ENCODE measurements around the gene DNAJC22.

DNA sequence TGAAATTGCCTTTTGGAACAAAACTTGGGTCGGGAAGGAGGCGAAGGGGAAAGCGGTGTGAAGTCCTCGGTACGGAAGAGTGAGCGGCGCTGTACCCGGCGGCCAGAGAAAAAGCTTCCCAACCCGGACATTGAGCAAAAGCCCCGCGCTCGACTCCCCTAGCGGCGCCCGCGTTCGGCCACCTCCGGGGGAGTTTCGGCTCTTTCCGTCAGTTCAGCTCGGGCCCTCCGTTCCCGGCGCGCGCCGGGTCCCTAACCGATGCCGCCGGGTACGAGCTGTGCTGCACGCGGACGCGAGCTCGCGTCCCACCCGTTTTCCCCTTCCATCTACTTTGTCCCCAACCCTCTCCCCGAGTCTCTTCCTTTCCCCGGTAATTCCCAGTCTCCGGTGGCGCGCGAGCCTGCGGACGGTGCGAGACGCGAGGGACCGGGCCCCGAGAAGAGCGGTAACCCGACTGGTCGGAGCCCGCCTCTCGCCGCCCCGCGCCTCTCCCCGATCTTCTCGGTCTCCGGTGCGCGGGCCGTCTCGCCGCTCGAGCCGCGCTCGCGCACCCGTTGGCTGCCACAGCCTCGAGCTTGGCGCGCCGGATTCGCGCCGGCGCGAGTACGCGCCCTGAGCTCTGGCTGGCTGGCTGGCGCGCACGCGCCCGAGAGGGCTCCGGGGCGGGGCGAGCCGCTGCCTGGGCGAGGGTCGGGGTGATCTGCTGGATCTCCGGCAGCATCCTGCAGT lies 20.1 kb downstream of the DNAJC22 start:
- TF ChIP-seq, protein P1, sequence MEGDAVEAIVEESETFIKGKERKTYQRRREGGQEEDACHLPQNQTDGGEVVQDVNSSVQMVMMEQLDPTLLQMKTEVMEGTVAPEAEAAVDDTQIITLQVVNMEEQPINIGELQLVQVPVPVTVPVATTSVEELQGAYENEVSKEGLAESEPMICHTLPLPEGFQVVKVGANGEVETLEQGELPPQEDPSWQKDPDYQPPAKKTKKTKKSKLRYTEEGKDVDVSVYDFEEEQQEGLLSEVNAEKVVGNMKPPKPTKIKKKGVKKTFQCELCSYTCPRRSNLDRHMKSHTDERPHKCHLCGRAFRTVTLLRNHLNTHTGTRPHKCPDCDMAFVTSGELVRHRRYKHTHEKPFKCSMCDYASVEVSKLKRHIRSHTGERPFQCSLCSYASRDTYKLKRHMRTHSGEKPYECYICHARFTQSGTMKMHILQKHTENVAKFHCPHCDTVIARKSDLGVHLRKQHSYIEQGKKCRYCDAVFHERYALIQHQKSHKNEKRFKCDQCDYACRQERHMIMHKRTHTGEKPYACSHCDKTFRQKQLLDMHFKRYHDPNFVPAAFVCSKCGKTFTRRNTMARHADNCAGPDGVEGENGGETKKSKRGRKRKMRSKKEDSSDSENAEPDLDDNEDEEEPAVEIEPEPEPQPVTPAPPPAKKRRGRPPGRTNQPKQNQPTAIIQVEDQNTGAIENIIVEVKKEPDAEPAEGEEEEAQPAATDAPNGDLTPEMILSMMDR (conservative IDR thresholded peaks at IDR 0.05 in 1 of 2, IDR thresholded peaks at IDR 0.05 in 1 of 2; ENCODE audit: extremely low read depth in 1 of 2, insufficient read depth in 1 of 2, low read depth in 1 of 2, low read length in 2 of 2): peak in 1 of 2 donors; percentile 28
- no peak for TF ChIP-seq EZH2 (IDR thresholded peaks at IDR 0.05; ENCODE audit: borderline replicate concordance, low read length)

Data from mammary epithelial cell (primary cell).